ENCODE measurements around the gene NOTCH3.

The NOTCH3 gene

GRCh38 chr19:15113245-15114152 is 87.3 kb downstream of the NOTCH3 start:
- peaks cover 18% of the 10 kb centered on the region for H3K4me1 ChIP-seq (ENCODE audit: control insufficient read depth, insufficient read depth, low read length)
- H3K9ac ChIP-seq (ENCODE audit: low read length) = no peak overlapping the region
- no peaks in the 10 kb centered on the region for H3K27me3 ChIP-seq (replicated peaks; ENCODE audit: control insufficient read depth, insufficient read depth, low read length)
- H3K36me3 ChIP-seq (ENCODE audit: control insufficient read depth, insufficient read depth, low read length, severe bottlenecking) = peaks cover 83% of the 10 kb centered on the region
- no peak overlapping the region for H3K4me3 ChIP-seq (ENCODE audit: low read length)
- H3K9me3 ChIP-seq (ENCODE audit: control insufficient read depth, low read length) = no peaks in the 10 kb centered on the region
- DNase-seq (ENCODE audit: low read depth) = no peak

- no peak for DNase-seq (ENCODE audit: low read depth)
- H3K9me3 ChIP-seq (ENCODE audit: control insufficient read depth, low read length) = no peaks in the 10 kb centered on the region
- peaks cover 25% of the 10 kb centered on the region for H3K4me1 ChIP-seq (ENCODE audit: control insufficient read depth, insufficient read depth, low read length)
- no peak overlapping the region for H3K9ac ChIP-seq (ENCODE audit: low read length)
- no peaks in the 10 kb centered on the region for H3K27me3 ChIP-seq (replicated peaks; ENCODE audit: control insufficient read depth, insufficient read depth, low read length)
- no peak overlapping the region for H3K4me3 ChIP-seq (ENCODE audit: low read length)
- peaks cover 72% of the 10 kb centered on the region for H3K36me3 ChIP-seq (ENCODE audit: control insufficient read depth, insufficient read depth, low read length, severe bottlenecking)
These were observed 88.4 kb downstream of the NOTCH3 start for GRCh38 chr19:15112385-15112784.

GRCh38 chr19:15111758-15112157 is 89.0 kb downstream of the NOTCH3 start:
- H3K36me3 ChIP-seq (ENCODE audit: control insufficient read depth, insufficient read depth, low read length, severe bottlenecking) = peaks cover 65% of the 10 kb centered on the region
- DNase-seq (ENCODE audit: low read depth) = no peak

GRCh38 chr19:15110418-15110815 is 90.4 kb downstream of the NOTCH3 start:
- no peaks in the 10 kb centered on the region for H3K27me3 ChIP-seq (replicated peaks; ENCODE audit: control insufficient read depth, insufficient read depth, low read length)
- DNase-seq (ENCODE audit: low read depth) = no peak
- no peaks in the 10 kb centered on the region for H3K9me3 ChIP-seq (ENCODE audit: control insufficient read depth, low read length)
- no peak overlapping the region for H3K4me3 ChIP-seq (ENCODE audit: low read length)
- peaks cover 26% of the 10 kb centered on the region for H3K4me1 ChIP-seq (ENCODE audit: control insufficient read depth, insufficient read depth, low read length)
- no peak overlapping the region for H3K9ac ChIP-seq (ENCODE audit: low read length)
- H3K36me3 ChIP-seq (ENCODE audit: control insufficient read depth, insufficient read depth, low read length, severe bottlenecking) = peaks cover 52% of the 10 kb centered on the region

More at GRCh38 chr19:15111758-15112157, 89.0 kb downstream of the NOTCH3 start:
- Histone ChIP-seq H3K27me3 (replicated peaks; ENCODE audit: control insufficient read depth, insufficient read depth, low read length) (no peaks in the 10 kb centered on the region), H3K9me3 (ENCODE audit: control insufficient read depth, low read length) (no peaks in the 10 kb centered on the region), H3K4me3 (ENCODE audit: low read length) (no peak overlapping the region), H3K9ac (ENCODE audit: low read length) (no peak overlapping the region), H3K4me1 (ENCODE audit: control insufficient read depth, insufficient read depth, low read length) (peaks cover 25% of the 10 kb centered on the region)

GRCh38 chr19:15109768-15110417 is 90.9 kb downstream of the NOTCH3 start:
- no peak for DNase-seq (ENCODE audit: low read depth)
- Histone ChIP-seq H3K9ac (ENCODE audit: low read length) (no peak overlapping the region), H3K36me3 (ENCODE audit: control insufficient read depth, insufficient read depth, low read length, severe bottlenecking) (peaks cover 47% of the 10 kb centered on the region), H3K4me1 (ENCODE audit: control insufficient read depth, insufficient read depth, low read length) (peaks cover 21% of the 10 kb centered on the region), H3K4me3 (ENCODE audit: low read length) (no peak overlapping the region), H3K27me3 (replicated peaks; ENCODE audit: control insufficient read depth, insufficient read depth, low read length) (no peaks in the 10 kb centered on the region), H3K9me3 (ENCODE audit: control insufficient read depth, low read length) (no peaks in the 10 kb centered on the region)
